ENCODE results near the gene ARRDC3.

The ARRDC3 gene

GRCh38 chr5:91419571-91420537, 36.7 kb upstream of the ARRDC3 start:
- DNase-seq (ENCODE audit: low read depth) = peak; percentile 67
- peak; percentile 59 for TF ChIP-seq CTCF (IDR thresholded peaks at IDR 0.05; ENCODE audit: insufficient read depth, low read depth, low read length, missing control alignments)

GRCh38 chr5:91419136-91419535, 36.0 kb upstream of the ARRDC3 start:
- no peak for DNase-seq (ENCODE audit: low read depth)
- TF ChIP-seq CTCF (IDR thresholded peaks at IDR 0.05; ENCODE audit: insufficient read depth, low read depth, low read length, missing control alignments) = no peak
- H3K4me3 ChIP-seq (ENCODE audit: low read length) = no peak overlapping the region

More at GRCh38 chr5:91419571-91420537, 36.7 kb upstream of the ARRDC3 start:
- no peak overlapping the region for H3K4me3 ChIP-seq (ENCODE audit: low read length)

- TF ChIP-seq CTCF (IDR thresholded peaks at IDR 0.05; ENCODE audit: insufficient read depth, low read depth, low read length, missing control alignments) = no peak
- DNase-seq (ENCODE audit: low read depth) = no peak
- no peak overlapping the region for H3K4me3 ChIP-seq (ENCODE audit: low read length)
Measured at GRCh38 chr5:91418158-91418557, 35.0 kb upstream of the ARRDC3 start.

- no peak for DNase-seq (ENCODE audit: low read depth)
- H3K4me3 ChIP-seq (ENCODE audit: low read length) = no peak overlapping the region
- no peak for TF ChIP-seq CTCF (IDR thresholded peaks at IDR 0.05; ENCODE audit: insufficient read depth, low read depth, low read length, missing control alignments)
Measured at GRCh38 chr5:91417219-91417618, 34.1 kb upstream of the ARRDC3 start.

- DNase-seq (ENCODE audit: low read depth) = no peak
- TF ChIP-seq CTCF (IDR thresholded peaks at IDR 0.05; ENCODE audit: insufficient read depth, low read depth, low read length, missing control alignments) = no peak
- H3K4me3 ChIP-seq (ENCODE audit: low read length) = no peak overlapping the region
Measured at GRCh38 chr5:91416491-91416890, 33.4 kb upstream of the ARRDC3 start.

GRCh38 chr5:91409304-91409703, 26.2 kb upstream of the ARRDC3 start:
- H3K4me3 ChIP-seq (ENCODE audit: low read length) = no peak overlapping the region
- no peak for TF ChIP-seq CTCF (IDR thresholded peaks at IDR 0.05; ENCODE audit: insufficient read depth, low read depth, low read length, missing control alignments)

More at GRCh38 chr5:91409304-91409703, 26.2 kb upstream of the ARRDC3 start:
- no peak for DNase-seq (ENCODE audit: low read depth)

All from epithelial cell of esophagus (primary cell).